ENCODE results near the gene DDX49.
"Not testable (repeated sequence)": the region's sequence is repeated elsewhere in the genome, so short reads cannot be mapped to it uniquely, and the experiment has no call there.

DDX49 gene

GRCh38 chr19:18900700-18901481, 18.6 kb upstream of the DDX49 start:
- Histone ChIP-seq H3K27me3 (ENCODE audit: low read depth) (no peaks in the 10 kb centered on the region), H3K4me1 (no peaks in the 10 kb centered on the region), H3K36me3 (replicated peaks) (no peaks in the 10 kb centered on the region; the same call in 1 of the 2 replicates), H3K9me3 (no peaks in the 10 kb centered on the region), H3K4me3 (no peak overlapping the region)
- DNase-seq (ENCODE audit: low spot score in 2 of 2), result no peak
- in situ Hi-C loops (cut with MboI; ENCODE audit: low sequenced_read_pairs), result no loop called here

- H3K36me3 ChIP-seq (replicated peaks), result no peaks in the 10 kb centered on the region; the same call in none of the 2 replicates
- in situ Hi-C loops (cut with MboI; ENCODE audit: low sequenced_read_pairs), result no loop called here
- no peak for DNase-seq (ENCODE audit: low spot score in 2 of 2)
Measured at GRCh38 chr19:18901491-18901890, 18.0 kb upstream of the DDX49 start.

GRCh38 chr19:18902519-18902918, 17.0 kb upstream of the DDX49 start:
- H3K36me3 ChIP-seq (replicated peaks); in situ Hi-C loops (cut with MboI; ENCODE audit: low sequenced_read_pairs); DNase-seq (ENCODE audit: low spot score in 2 of 2); H3K9me3 ChIP-seq; H3K4me3 ChIP-seq; H3K4me1 ChIP-seq; H3K27me3 ChIP-seq (ENCODE audit: low read depth): not testable (repeated sequence)

More at GRCh38 chr19:18901491-18901890, 18.0 kb upstream of the DDX49 start:
- H3K27me3 ChIP-seq (ENCODE audit: low read depth), result no peaks in the 10 kb centered on the region
- no peak overlapping the region for H3K4me3 ChIP-seq
- no peaks in the 10 kb centered on the region for H3K9me3 ChIP-seq
- H3K4me1 ChIP-seq, result no peaks in the 10 kb centered on the region

- Histone ChIP-seq H3K9me3 (no peaks in the 10 kb centered on the region), H3K4me1 (no peaks in the 10 kb centered on the region), H3K4me3 (no peak overlapping the region), H3K36me3 (replicated peaks) (peaks cover 4% of the 10 kb centered on the region), H3K27me3 (ENCODE audit: low read depth) (no peaks in the 10 kb centered on the region)
- no peak for DNase-seq (ENCODE audit: low spot score in 2 of 2)
- in situ Hi-C loops (cut with MboI; ENCODE audit: low sequenced_read_pairs), result no loop called here
Measured at GRCh38 chr19:18903156-18904037, 16.1 kb upstream of the DDX49 start.

- Histone ChIP-seq H3K27me3 (ENCODE audit: low read depth) (no peaks in the 10 kb centered on the region), H3K36me3 (replicated peaks) (peaks cover 4% of the 10 kb centered on the region), H3K4me3 (no peak overlapping the region), H3K9me3 (no peaks in the 10 kb centered on the region), H3K4me1 (no peaks in the 10 kb centered on the region)
- DNase-seq (ENCODE audit: low spot score in 2 of 2), result no peak
- in situ Hi-C loops (cut with MboI; ENCODE audit: low sequenced_read_pairs), result no loop called here
Measured at GRCh38 chr19:18904334-18905057, 15.0 kb upstream of the DDX49 start.

GRCh38 chr19:18905058-18905456, 14.5 kb upstream of the DDX49 start:
- peaks cover 4% of the 10 kb centered on the region for H3K36me3 ChIP-seq (replicated peaks)
- no peak for DNase-seq (ENCODE audit: low spot score in 2 of 2)
- H3K4me3 ChIP-seq, result no peak overlapping the region
- H3K4me1 ChIP-seq, result no peaks in the 10 kb centered on the region
- H3K27me3 ChIP-seq (ENCODE audit: low read depth), result no peaks in the 10 kb centered on the region
- in situ Hi-C loops (cut with MboI; ENCODE audit: low sequenced_read_pairs), result no loop called here
- no peaks in the 10 kb centered on the region for H3K9me3 ChIP-seq

GRCh38 chr19:18905513-18906236, 13.8 kb upstream of the DDX49 start:
- Histone ChIP-seq H3K36me3 (replicated peaks) (peaks cover 4% of the 10 kb centered on the region), H3K27me3 (ENCODE audit: low read depth) (no peaks in the 10 kb centered on the region), H3K4me1 (no peaks in the 10 kb centered on the region), H3K4me3 (no peak overlapping the region), H3K9me3 (no peaks in the 10 kb centered on the region)
- DNase-seq (ENCODE audit: low spot score in 2 of 2), result no peak
- in situ Hi-C loops (cut with MboI; ENCODE audit: low sequenced_read_pairs), result no loop called here

- DNase-seq (ENCODE audit: low spot score in 2 of 2), result no peak
- no peak overlapping the region for H3K4me3 ChIP-seq
- H3K9me3 ChIP-seq, result no peaks in the 10 kb centered on the region
- in situ Hi-C loops (cut with MboI; ENCODE audit: low sequenced_read_pairs), result no loop called here
- H3K4me1 ChIP-seq, result no peaks in the 10 kb centered on the region
- peaks cover 4% of the 10 kb centered on the region for H3K36me3 ChIP-seq (replicated peaks)
- no peaks in the 10 kb centered on the region for H3K27me3 ChIP-seq (ENCODE audit: low read depth)
Measured at GRCh38 chr19:18906605-18907519, 12.7 kb upstream of the DDX49 start.

- Histone ChIP-seq H3K36me3 (replicated peaks) (peaks cover 14% of the 10 kb centered on the region), H3K4me3 (no peak overlapping the region), H3K27me3 (ENCODE audit: low read depth) (no peaks in the 10 kb centered on the region), H3K4me1 (no peaks in the 10 kb centered on the region), H3K9me3 (no peaks in the 10 kb centered on the region)
- no peak for DNase-seq (ENCODE audit: low spot score in 2 of 2)
- in situ Hi-C loops (cut with MboI; ENCODE audit: low sequenced_read_pairs), result no loop called here
Measured at GRCh38 chr19:18908917-18909619, 10.4 kb upstream of the DDX49 start.

- DNase-seq (ENCODE audit: low spot score in 2 of 2), result no peak
- H3K4me3 ChIP-seq, result no peak overlapping the region
- H3K27me3 ChIP-seq (ENCODE audit: low read depth), result no peaks in the 10 kb centered on the region
- H3K36me3 ChIP-seq (replicated peaks), result peaks cover 14% of the 10 kb centered on the region
- in situ Hi-C loops (cut with MboI; ENCODE audit: low sequenced_read_pairs), result no loop called here
- no peaks in the 10 kb centered on the region for H3K4me1 ChIP-seq
- no peaks in the 10 kb centered on the region for H3K9me3 ChIP-seq
Measured at GRCh38 chr19:18910010-18910409, 9.5 kb upstream of the DDX49 start.

GRCh38 chr19:18910801-18911436, 8.6 kb upstream of the DDX49 start:
- Histone ChIP-seq H3K4me3 (no peak overlapping the region), H3K36me3 (replicated peaks) (peaks cover 21% of the 10 kb centered on the region), H3K4me1 (no peaks in the 10 kb centered on the region), H3K27me3 (ENCODE audit: low read depth) (no peaks in the 10 kb centered on the region), H3K9me3 (no peaks in the 10 kb centered on the region)
- in situ Hi-C loops (cut with MboI; ENCODE audit: low sequenced_read_pairs), result no loop called here
- DNase-seq (ENCODE audit: low spot score in 2 of 2), result no peak

GRCh38 chr19:18912933-18913332, 6.6 kb upstream of the DDX49 start:
- Histone ChIP-seq H3K36me3 (replicated peaks) (peaks cover 20% of the 10 kb centered on the region), H3K27me3 (ENCODE audit: low read depth) (no peaks in the 10 kb centered on the region), H3K4me3 (no peak overlapping the region), H3K4me1 (no peaks in the 10 kb centered on the region; the same call in 1 of the 2 replicates), H3K9me3 (no peaks in the 10 kb centered on the region)
- no peak for DNase-seq (ENCODE audit: low spot score in 2 of 2)
- in situ Hi-C loops (cut with MboI; ENCODE audit: low sequenced_read_pairs), result no loop called here
